NCI-H460 (cell line): ENCODE measurements around the gene LSM12. TPM values are rescaled to one million over a fixed set of nuclear protein-coding genes. Genes with fewer than 3 reads are reported as not detected.

Source experiments
- DNase-seq: peaks from one replicate; pipeline ENCODE4 v3.0.0-alpha.2; 2016; ENCODE audit warnings: low read depth; ENCODE audit errors: extremely low read depth
- total RNA-seq: library from RNA; depleted of rRNA; stranded (reverse); fragments of >200 nt; shearing (Covaris generic); gene quantifications from 2 replicates; pipeline ENCODE4 v1.2.3, GENCODE V29; 2014

The LSM12 gene
- total RNA-seq, 1 experiment from 2014 or later = 76.3 TPM

- DNase-seq = no peak
Measured at GRCh38 chr17:44097110-44097958, 30.9 kb upstream of the LSM12 start.

GRCh38 chr17:44095647-44096496 lies 29.4 kb upstream of the LSM12 start:
- DNase-seq = peak; percentile 69

GRCh38 chr17:44095388-44095646 lies 28.8 kb upstream of the LSM12 start:
- DNase-seq = no peak

- no peak for DNase-seq
Measured at GRCh38 chr17:44094701-44095387, 28.4 kb upstream of the LSM12 start.

- no peak for DNase-seq
Measured at GRCh38 chr17:44093231-44093900, 26.9 kb upstream of the LSM12 start.

- no peak for DNase-seq
Measured at GRCh38 chr17:44092051-44092450, 25.6 kb upstream of the LSM12 start.

- DNase-seq = no peak
Measured at GRCh38 chr17:44091200-44091997, 24.9 kb upstream of the LSM12 start.

GRCh38 chr17:44088254-44088653 lies 21.8 kb upstream of the LSM12 start:
- no peak for DNase-seq

- no peak for DNase-seq
Measured at GRCh38 chr17:44087319-44087718, 20.8 kb upstream of the LSM12 start.

- DNase-seq = peak; percentile 55
Measured at GRCh38 chr17:44086364-44087311, 20.2 kb upstream of the LSM12 start.

- no peak for DNase-seq
Measured at GRCh38 chr17:44085908-44086307, 19.4 kb upstream of the LSM12 start.

- no peak for DNase-seq
Measured at GRCh38 chr17:44084921-44085320, 18.4 kb upstream of the LSM12 start.

GRCh38 chr17:44084131-44084538 lies 17.7 kb upstream of the LSM12 start:
- DNase-seq = no peak

GRCh38 chr17:44083250-44083849 lies 16.9 kb upstream of the LSM12 start:
- no peak for DNase-seq

GRCh38 chr17:44082256-44082927 lies 15.9 kb upstream of the LSM12 start:
- no peak for DNase-seq

- DNase-seq = no peak
Measured at GRCh38 chr17:44081681-44082080, 15.2 kb upstream of the LSM12 start.

GRCh38 chr17:44079877-44080821 lies 13.7 kb upstream of the LSM12 start:
- no peak for DNase-seq
